ENCODE results near the gene PAFAH2. TPM values are rescaled to one million over a fixed set of nuclear protein-coding genes. Genes with fewer than 3 reads are reported as not detected.

PAFAH2 gene
- total and polyA plus RNA-seq, 2 of the 13 experiments (the other 11 are each of a cell fraction or from before 2014, with no cell fraction given): 6.9 to 9.4 TPM

- TF ChIP-seq FOSL1 (CRISPR knock-in tag; IDR thresholded peaks at IDR 0.05; ENCODE audit: borderline replicate concordance) (no peak), NAIF1 (CRISPR knock-in tag; IDR thresholded peaks at IDR 0.05; ENCODE audit: borderline replicate concordance) (peak; percentile 38), GATAD2A (CRISPR knock-in tag; IDR thresholded peaks at IDR 0.05) (peak; percentile 93), ZXDC (CRISPR knock-in tag; IDR thresholded peaks at IDR 0.05) (no peak), MLX (CRISPR knock-in tag; IDR thresholded peaks at IDR 0.05) (no peak; the same call in 1 of the 2 replicates), DZIP1 (CRISPR knock-in tag; IDR thresholded peaks at IDR 0.05) (no peak), ZNF569 (CRISPR knock-in tag; IDR thresholded peaks at IDR 0.05; ENCODE audit: borderline replicate concordance) (no peak), ZNF407 (CRISPR knock-in tag; IDR thresholded peaks at IDR 0.05; ENCODE audit: not compliant biosample characterization) (no peak), ZNF510 (CRISPR knock-in tag; IDR thresholded peaks at IDR 0.05; ENCODE audit: low read depth) (peak; percentile 84), SALL1 (CRISPR knock-in tag; IDR thresholded peaks at IDR 0.05) (peak; percentile 87), MYC (CRISPR knock-in tag; IDR thresholded peaks at IDR 0.05; ENCODE audit: borderline replicate concordance) (peak; percentile 99)
Observed at GRCh38 chr1:25997828-25998761, at the start of gene PAFAH2 (continued).
